ENCODE results near the gene CPXM2. TPM values are rescaled to one million over a fixed set of nuclear protein-coding genes. Genes with fewer than 3 reads are reported as not detected.
A peak's percentile ranks its signal among the peaks of the same experiment; 100 is the strongest.

CPXM2 gene
- total and polyA plus RNA-seq, 2 donors (not counting 1 experiment from before 2014, with no cell fraction given): not detected

DNA sequence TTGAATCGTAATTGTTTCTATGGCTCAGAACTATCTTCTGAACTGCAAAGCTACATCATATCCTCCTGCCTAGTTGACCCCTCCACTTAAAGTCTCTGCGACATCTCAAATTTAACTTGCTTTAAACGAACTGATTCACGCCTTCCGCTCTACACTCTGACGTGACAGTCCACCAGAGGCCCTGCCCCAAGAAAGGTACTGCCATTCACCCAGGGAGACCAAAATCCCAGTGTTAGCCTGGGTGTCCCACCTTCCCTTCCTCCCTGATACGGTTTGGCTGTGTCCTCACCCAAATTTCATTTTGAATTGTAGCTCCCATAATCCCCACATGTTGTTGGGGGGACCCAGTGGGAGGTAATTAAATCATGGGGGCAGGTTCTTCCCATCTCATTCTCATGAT is 90.8 kb downstream of the CPXM2 start:
- Histone ChIP-seq H3K27me3 (replicated peaks in 1 of 4; ENCODE audit: control extremely low read depth in 1 of 4, control insufficient read depth in 3 of 4, insufficient read depth in 4 of 4, low read length in 3 of 4) (peaks cover 0 to 6% (median 1%) of the 10 kb centered on the region in 4 experiments), H3K9ac (ENCODE audit: low read length) (no peak overlapping the region), H3K4me1 (ENCODE audit: control insufficient read depth in 2 of 2, insufficient read depth in 2 of 2, low read length in 2 of 2) (no peaks in the 10 kb centered on the region), H3K27ac (ENCODE audit: low read length in 2 of 2) (no peak overlapping the region), H3K9me3 (ENCODE audit: control extremely low read depth in 1 of 3, control insufficient read depth in 2 of 3, insufficient read depth in 1 of 3, low read length in 2 of 3) (peaks cover 0 to 3% (median 0%) of the 10 kb centered on the region in 3 donors), H3K4me3 (ENCODE audit: control extremely low read depth in 1 of 5, extremely low read depth in 1 of 5, insufficient read depth in 1 of 5, low read depth in 2 of 5, low read length in 4 of 5) (no peak overlapping the region), H3K4me2 (replicated peaks; ENCODE audit: low read depth, low read length, poor library complexity, severe bottlenecking) (no peak overlapping the region), H3K36me3 (replicated peaks in 1 of 2; ENCODE audit: control extremely low read depth in 1 of 2, control insufficient read depth in 1 of 2, extremely low read depth in 1 of 2, insufficient read depth in 2 of 2, low read length in 1 of 2) (no peaks in the 10 kb centered on the region), H4K20me1 (ENCODE audit: control insufficient read depth, insufficient read depth, low read length, poor library complexity, severe bottlenecking) (no peaks in the 10 kb centered on the region), H2AFZ (ENCODE audit: insufficient read depth, low read depth, low read length, poor library complexity, severe bottlenecking) (no peak overlapping the region), H3K79me2 (ENCODE audit: control insufficient read depth, insufficient read depth, low read length) (no peaks in the 10 kb centered on the region)
- no peak overlapping the region for H3K27ac Mint-ChIP-seq
- ChIA-PET POLR2A (no interaction called here), CTCF (no interaction called here)
- no peak overlapping the region for H3K4me3 Mint-ChIP-seq
- peaks cover 18% of the 10 kb centered on the region for H3K27me3 Mint-ChIP-seq
- ATAC-seq (ENCODE audit: low read depth) (no peak), DNase-seq (no peak)
- TF ChIP-seq, protein P1, sequence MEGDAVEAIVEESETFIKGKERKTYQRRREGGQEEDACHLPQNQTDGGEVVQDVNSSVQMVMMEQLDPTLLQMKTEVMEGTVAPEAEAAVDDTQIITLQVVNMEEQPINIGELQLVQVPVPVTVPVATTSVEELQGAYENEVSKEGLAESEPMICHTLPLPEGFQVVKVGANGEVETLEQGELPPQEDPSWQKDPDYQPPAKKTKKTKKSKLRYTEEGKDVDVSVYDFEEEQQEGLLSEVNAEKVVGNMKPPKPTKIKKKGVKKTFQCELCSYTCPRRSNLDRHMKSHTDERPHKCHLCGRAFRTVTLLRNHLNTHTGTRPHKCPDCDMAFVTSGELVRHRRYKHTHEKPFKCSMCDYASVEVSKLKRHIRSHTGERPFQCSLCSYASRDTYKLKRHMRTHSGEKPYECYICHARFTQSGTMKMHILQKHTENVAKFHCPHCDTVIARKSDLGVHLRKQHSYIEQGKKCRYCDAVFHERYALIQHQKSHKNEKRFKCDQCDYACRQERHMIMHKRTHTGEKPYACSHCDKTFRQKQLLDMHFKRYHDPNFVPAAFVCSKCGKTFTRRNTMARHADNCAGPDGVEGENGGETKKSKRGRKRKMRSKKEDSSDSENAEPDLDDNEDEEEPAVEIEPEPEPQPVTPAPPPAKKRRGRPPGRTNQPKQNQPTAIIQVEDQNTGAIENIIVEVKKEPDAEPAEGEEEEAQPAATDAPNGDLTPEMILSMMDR (IDR thresholded peaks at IDR 0.05): no peak
- no peak for TF ChIP-seq EZH2 (IDR thresholded peaks at IDR 0.05; ENCODE audit: borderline replicate concordance, insufficient read depth, low read depth, low read length, poor library complexity, severe bottlenecking)
- 89% methylated on average over 6 of the region's 7 CpGs for WGBS (ENCODE audit: insufficient coverage)
- no peaks in the 10 kb centered on the region for H3K9me3 Mint-ChIP-seq (ENCODE audit: insufficient read depth)
- intact Hi-C loops (cut with micrococcal nuclease): no loop called here
- no peaks in the 10 kb centered on the region for H3K4me1 Mint-ChIP-seq

DNA sequence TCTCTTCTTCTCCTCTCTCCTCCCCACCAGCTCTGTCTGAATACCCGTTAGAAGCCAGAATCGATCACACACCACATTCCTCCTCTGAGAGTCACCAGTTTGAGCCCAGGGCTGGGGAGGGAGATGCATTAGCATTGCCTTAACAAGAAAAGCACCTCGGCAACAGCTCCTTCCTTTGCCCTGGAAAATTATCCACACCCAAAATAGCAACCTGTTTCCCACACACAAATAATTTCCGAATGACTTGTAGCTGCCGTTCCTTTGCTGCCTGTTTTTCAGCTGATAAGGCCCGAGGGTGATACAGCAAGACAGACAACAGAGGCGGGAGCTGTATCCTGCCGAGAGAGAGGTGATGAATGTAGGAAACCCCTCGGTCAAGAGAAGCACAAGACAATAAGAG is 91.3 kb downstream of the CPXM2 start:
- no peaks in the 10 kb centered on the region for H3K79me2 ChIP-seq (ENCODE audit: control insufficient read depth, insufficient read depth, low read length)
- no peak overlapping the region for H3K9ac ChIP-seq (ENCODE audit: low read length)
- H3K4me2 ChIP-seq (replicated peaks; ENCODE audit: low read depth, low read length, poor library complexity, severe bottlenecking): no peak overlapping the region
- Mint-ChIP-seq H3K4me3 (no peak overlapping the region), H3K4me1 (no peaks in the 10 kb centered on the region), H3K27me3 (peaks cover 17% of the 10 kb centered on the region), H3K9me3 (ENCODE audit: insufficient read depth) (no peaks in the 10 kb centered on the region), H3K27ac (no peak overlapping the region)
- intact Hi-C loops (cut with micrococcal nuclease): no loop called here
- 11% methylated on average over 5 of the region's 9 CpGs for WGBS (ENCODE audit: insufficient coverage)
- POLR2A ChIA-PET: no interaction called here
- no peak for TF ChIP-seq EZH2 (IDR thresholded peaks at IDR 0.05; ENCODE audit: borderline replicate concordance, insufficient read depth, low read depth, low read length, poor library complexity, severe bottlenecking)
- TF ChIP-seq, protein P1 (IDR thresholded peaks at IDR 0.05): no peak
- H3K9me3 ChIP-seq (ENCODE audit: control extremely low read depth in 1 of 3, control insufficient read depth in 2 of 3, insufficient read depth in 1 of 3, low read length in 2 of 3): peaks cover 0 to 3% (median 0%) of the 10 kb centered on the region in 3 donors
- no peak overlapping the region for H3K4me3 ChIP-seq (ENCODE audit: control extremely low read depth in 1 of 5, extremely low read depth in 1 of 5, insufficient read depth in 1 of 5, low read depth in 2 of 5, low read length in 4 of 5)
- peaks cover 0 to 6% (median 1%) of the 10 kb centered on the region in 4 experiments for H3K27me3 ChIP-seq (replicated peaks in 1 of 4; ENCODE audit: control extremely low read depth in 1 of 4, control insufficient read depth in 3 of 4, insufficient read depth in 4 of 4, low read length in 3 of 4)
- CTCF ChIA-PET: no interaction called here
- H3K4me1 ChIP-seq (ENCODE audit: control insufficient read depth in 2 of 2, insufficient read depth in 2 of 2, low read length in 2 of 2): no peaks in the 10 kb centered on the region
- DNase-seq (no peak), ATAC-seq (ENCODE audit: low read depth) (no peak)
- no peaks in the 10 kb centered on the region for H3K36me3 ChIP-seq (replicated peaks in 1 of 2; ENCODE audit: control extremely low read depth in 1 of 2, control insufficient read depth in 1 of 2, extremely low read depth in 1 of 2, insufficient read depth in 2 of 2, low read length in 1 of 2)
- no peaks in the 10 kb centered on the region for H4K20me1 ChIP-seq (ENCODE audit: control insufficient read depth, insufficient read depth, low read length, poor library complexity, severe bottlenecking)
- H3K27ac ChIP-seq (ENCODE audit: low read length in 2 of 2): no peak overlapping the region
- peak overlapping the region; percentile 33 for H2AFZ ChIP-seq (ENCODE audit: insufficient read depth, low read depth, low read length, poor library complexity, severe bottlenecking)
